Stomach smooth muscle (tissue), 2 donors: ENCODE measurements around the gene MCRIP1.
A peak's percentile ranks its signal among the peaks of the same experiment; 100 is the strongest.

Experiments used
- H3K27ac ChIP-seq: one replicate; pipeline ENCODE4 v1.7.0; 2013; ENCODE audit warnings: mild to moderate bottlenecking, low read length, inconsistent platforms
- H3K27me3 ChIP-seq, 2 donors: one replicate each; pipeline ENCODE4 v1.7.0; 2013; ENCODE audit warnings: low read length in 2 of 2; ENCODE audit not compliant: insufficient read depth in 2 of 2, control insufficient read depth in 1 of 2
- H3K36me3 ChIP-seq, 2 donors: one replicate each; pipeline ENCODE4 v1.7.0; 2013; ENCODE audit warnings: low read length in 2 of 2; ENCODE audit not compliant: control insufficient read depth in 2 of 2, insufficient read depth in 2 of 2
- H3K4me1 ChIP-seq: one replicate; pipeline ENCODE4 v1.7.0; 2013; ENCODE audit warnings: low read length; ENCODE audit not compliant: control insufficient read depth, insufficient read depth
- H3K4me3 ChIP-seq, 2 donors: one replicate each; pipeline ENCODE4 v1.7.0; 2013; ENCODE audit warnings: low read length in 2 of 2
- H3K9ac ChIP-seq, 2 donors: one replicate each; pipeline ENCODE4 v1.7.0; 2013; ENCODE audit warnings: low read length in 2 of 2, mild to moderate bottlenecking in 1 of 2
- H3K9me3 ChIP-seq, 2 donors: one replicate each; pipeline ENCODE4 v1.7.0; 2013; ENCODE audit warnings: low read length in 2 of 2; ENCODE audit not compliant: control insufficient read depth in 2 of 2
- donor health status: healthy.
- donor health status: Pancreatic carcinoma.

Gene MCRIP1

GRCh38 chr17:81833160-81833920, at the start of gene MCRIP1:
MCRIP1 (minus strand) TSS chr17:81833291; CDS start chr17:81824506, 8,785 bp downstream.
- no peaks in the 10 kb centered on the region for H3K9me3 ChIP-seq
- H3K4me1 ChIP-seq: peaks cover 25% of the 10 kb centered on the region
- H3K27me3 ChIP-seq: no peaks in the 10 kb centered on the region
- H3K27ac ChIP-seq: peak within 1 kb of the TSS; percentile 75
- no peaks in the 10 kb centered on the region for H3K36me3 ChIP-seq
- H3K4me3 ChIP-seq: peak within 1 kb of the TSS; percentile 84 to 90
- peak within 1 kb of the TSS; percentile 89 to 90 for H3K9ac ChIP-seq

GRCh38 chr17:81879121-81879520, 46.0 kb upstream of the MCRIP1 start:
- Histone ChIP-seq H3K9ac (no peak overlapping the region), H3K9me3 (no peaks in the 10 kb centered on the region), H3K36me3 (peaks cover 14 to 15% of the 10 kb centered on the region in 2 donors), H3K27me3 (no peaks in the 10 kb centered on the region), H3K4me1 (no peaks in the 10 kb centered on the region), H3K27ac (no peak overlapping the region), H3K4me3 (no peak overlapping the region)

GRCh38 chr17:81878294-81878693, 45.2 kb upstream of the MCRIP1 start:
- Histone ChIP-seq H3K36me3 (peaks cover 12 to 15% of the 10 kb centered on the region in 2 donors), H3K4me1 (no peaks in the 10 kb centered on the region), H3K4me3 (no peak overlapping the region), H3K9me3 (no peaks in the 10 kb centered on the region), H3K27ac (no peak overlapping the region), H3K9ac (no peak overlapping the region), H3K27me3 (no peaks in the 10 kb centered on the region)

GRCh38 chr17:81877569-81877968, 44.5 kb upstream of the MCRIP1 start:
- Histone ChIP-seq H3K4me1 (peaks cover 3% of the 10 kb centered on the region), H3K4me3 (no peak overlapping the region), H3K9me3 (no peaks in the 10 kb centered on the region), H3K27me3 (no peaks in the 10 kb centered on the region), H3K9ac (no peak overlapping the region), H3K36me3 (peaks cover 12 to 15% of the 10 kb centered on the region in 2 donors), H3K27ac (no peak overlapping the region)

- Histone ChIP-seq H3K9me3 (no peaks in the 10 kb centered on the region), H3K4me1 (peaks cover 50% of the 10 kb centered on the region), H3K27ac (peak overlapping the region; percentile 97), H3K36me3 (peaks cover 0 to 10% of the 10 kb centered on the region in 2 donors), H3K9ac (peak overlapping the region; percentile 93 to 99), H3K27me3 (no peaks in the 10 kb centered on the region), H3K4me3 (peak overlapping the region; percentile 86 to 91)
Measured at GRCh38 chr17:81871387-81872230, 38.5 kb upstream of the MCRIP1 start.

- Histone ChIP-seq H3K36me3 (peaks cover 0 to 10% of the 10 kb centered on the region in 2 donors), H3K9me3 (no peaks in the 10 kb centered on the region), H3K4me3 (peak within 1 kb of the TSS; percentile 91), H3K27ac (peak within 1 kb of the TSS; percentile 97), H3K9ac (peak within 1 kb of the TSS; percentile 93 to 99), H3K4me1 (peaks cover 55% of the 10 kb centered on the region), H3K27me3 (no peaks in the 10 kb centered on the region)
Measured at GRCh38 chr17:81870981-81871386, 37.9 kb upstream of the MCRIP1 start, which contains the start of gene ARHGDIA. ARHGDIA (minus strand) TSS chr17:81871337; CDS start chr17:81869930, 1,407 bp downstream.

- H3K4me3 ChIP-seq: peak overlapping the region; percentile 91
- peak overlapping the region; percentile 81 for H3K27ac ChIP-seq
- peaks cover 55% of the 10 kb centered on the region for H3K4me1 ChIP-seq
- peak overlapping the region; percentile 84 to 93 for H3K9ac ChIP-seq
- H3K36me3 ChIP-seq: peaks cover 2 to 10% of the 10 kb centered on the region in 2 donors
- H3K27me3 ChIP-seq: no peaks in the 10 kb centered on the region
- H3K9me3 ChIP-seq: no peaks in the 10 kb centered on the region
Measured at GRCh38 chr17:81870131-81870980, 37.3 kb upstream of the MCRIP1 start.

GRCh38 chr17:81869221-81870130, 36.4 kb upstream of the MCRIP1 start:
- H3K9ac ChIP-seq: peak overlapping the region in 1 of 2 donors; percentile 93
- peak overlapping the region; percentile 81 for H3K27ac ChIP-seq
- peaks cover 55% of the 10 kb centered on the region for H3K4me1 ChIP-seq
- no peaks in the 10 kb centered on the region for H3K9me3 ChIP-seq
- peak overlapping the region; percentile 91 for H3K4me3 ChIP-seq
- H3K36me3 ChIP-seq: peaks cover 4 to 10% of the 10 kb centered on the region in 2 donors
- no peaks in the 10 kb centered on the region for H3K27me3 ChIP-seq

- Histone ChIP-seq H3K4me3 (no peak overlapping the region), H3K27ac (peak overlapping the region; percentile 81), H3K9me3 (no peaks in the 10 kb centered on the region), H3K4me1 (peaks cover 55% of the 10 kb centered on the region), H3K9ac (peak overlapping the region in 1 of 2 donors; percentile 22), H3K27me3 (no peaks in the 10 kb centered on the region), H3K36me3 (peaks cover 7 to 12% of the 10 kb centered on the region in 2 donors)
Measured at GRCh38 chr17:81868674-81869220, 35.7 kb upstream of the MCRIP1 start.
